ENCODE data around the gene NUDT19.
"Not testable (repeated sequence)": the region's sequence is repeated elsewhere in the genome, so short reads cannot be mapped to it uniquely, and the experiment has no call there.

Gene NUDT19

DNA sequence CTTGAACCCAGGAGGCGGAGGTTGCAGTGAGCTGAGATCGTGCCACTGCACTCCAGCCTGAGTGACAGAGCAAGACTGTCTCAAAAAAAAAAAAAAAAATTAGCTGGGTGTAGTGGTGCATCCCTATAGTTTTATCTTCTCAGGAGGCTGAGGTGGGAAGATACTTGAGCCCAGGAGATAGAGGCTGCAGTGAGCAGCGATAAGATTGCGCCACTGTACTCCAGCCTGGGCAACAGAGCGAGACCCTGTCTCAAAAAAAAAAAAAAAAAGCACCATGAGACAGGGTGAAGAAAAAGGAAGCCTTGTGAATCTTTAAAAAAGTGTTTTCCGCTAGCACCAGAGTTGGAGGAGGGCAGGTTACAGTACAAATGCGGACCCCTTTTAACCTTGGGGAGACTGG is 24.6 kb downstream of the NUDT19 start:
- DNase-seq: not testable (repeated sequence)

DNA sequence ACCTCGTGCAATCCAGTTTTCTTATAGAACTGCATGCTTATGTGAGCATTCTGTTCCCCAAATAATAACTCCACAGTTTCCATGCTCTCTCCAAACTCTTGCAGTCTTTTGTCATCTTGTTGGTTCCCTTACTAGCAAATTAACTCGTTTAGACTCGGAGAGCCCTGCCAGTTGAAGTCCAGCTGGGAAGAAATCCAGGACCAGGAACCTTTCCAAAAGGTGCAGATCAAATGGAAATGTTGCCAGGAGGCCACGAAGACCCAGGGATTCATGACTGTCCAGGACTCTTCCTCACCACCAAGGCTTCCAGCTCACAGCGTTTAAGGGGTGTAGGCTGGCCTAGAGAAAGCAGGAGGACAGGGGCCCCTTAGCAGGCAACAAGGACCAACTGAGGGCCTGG is 25.9 kb downstream of the NUDT19 start:
- no peak for DNase-seq

DNA sequence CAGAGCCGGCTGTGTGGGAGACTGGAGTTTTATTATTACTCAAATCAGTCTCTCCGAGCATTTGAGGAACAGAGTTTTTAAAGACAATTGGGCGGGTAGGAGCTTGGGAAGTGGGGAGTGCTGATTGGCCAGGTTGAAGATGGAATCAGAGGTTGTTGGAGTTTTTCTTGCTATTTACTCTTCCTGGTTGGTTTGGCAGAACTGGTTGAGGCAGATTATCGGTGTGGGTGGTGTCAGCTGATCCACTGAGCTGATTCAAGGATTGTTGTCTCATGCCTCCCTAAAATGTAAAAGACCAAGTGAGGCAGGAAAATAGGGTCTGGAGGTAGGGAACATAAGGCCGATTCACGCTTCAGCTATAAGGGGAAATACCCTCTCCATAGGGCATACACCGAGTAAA is 26.7 kb downstream of the NUDT19 start:
- DNase-seq: no peak

DNA sequence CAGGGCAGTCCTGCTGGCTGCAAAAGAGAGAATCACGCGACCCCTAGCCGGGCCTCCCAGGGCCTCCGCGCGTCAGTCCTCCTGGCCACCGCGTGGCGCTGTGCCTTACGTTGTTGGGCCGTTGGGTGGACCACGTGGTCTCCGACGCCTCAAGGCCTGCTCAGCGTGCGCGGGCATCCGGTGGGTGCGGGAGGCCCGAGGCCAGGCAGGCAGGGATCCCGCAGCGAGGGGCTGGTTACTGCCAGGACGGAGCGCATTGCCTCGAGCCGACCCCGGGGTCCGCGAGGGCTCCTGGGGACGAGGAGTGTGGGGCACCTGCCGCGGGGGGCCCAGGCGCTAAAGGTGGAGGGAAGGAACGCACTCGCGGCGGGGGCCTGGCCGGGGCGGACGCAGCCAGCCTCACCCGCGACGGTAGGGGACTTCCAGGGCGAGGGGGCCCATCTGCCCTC is 28.0 kb downstream of the NUDT19 start, which contains the start of gene TDRD12:
TSS of gene TDRD12 (plus strand) at position 157 of the 449 bp plus-strand sequence. CDS start 306 bp downstream, outside the sequence.
- no peak for DNase-seq

DNA sequence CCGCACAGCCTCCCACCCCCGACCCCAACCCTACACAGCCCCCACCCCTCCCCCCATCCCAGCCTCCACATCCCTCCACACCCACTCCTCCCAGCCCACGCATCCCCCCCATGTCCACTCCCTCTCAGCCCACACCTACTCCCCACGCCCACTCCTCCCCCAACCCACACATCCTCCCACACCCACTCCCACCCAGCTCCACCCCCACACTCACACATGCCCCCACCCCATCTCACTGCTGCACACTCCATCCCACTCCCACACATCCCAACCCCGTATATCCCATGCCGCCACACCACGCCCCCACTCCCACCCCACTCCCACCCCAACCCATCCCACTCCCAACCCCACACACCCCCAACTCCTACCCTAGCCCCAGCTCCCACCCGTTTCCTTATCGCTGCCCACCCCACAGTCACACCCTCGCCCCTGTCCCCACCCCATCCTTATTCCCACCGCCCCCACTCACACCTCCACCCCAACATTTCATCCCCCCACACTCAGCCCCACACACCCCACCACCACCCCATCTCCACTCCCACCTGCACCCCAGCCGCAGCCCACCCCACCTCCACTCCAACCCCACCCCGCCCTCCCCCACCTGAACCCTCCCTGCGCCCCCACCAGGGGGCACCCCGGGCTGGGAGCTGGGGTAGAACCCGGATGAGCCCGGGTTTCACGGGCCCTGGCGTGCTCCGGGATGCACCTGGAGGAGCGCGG is 28.8 kb downstream of the NUDT19 start:
- no peak for DNase-seq

DNA sequence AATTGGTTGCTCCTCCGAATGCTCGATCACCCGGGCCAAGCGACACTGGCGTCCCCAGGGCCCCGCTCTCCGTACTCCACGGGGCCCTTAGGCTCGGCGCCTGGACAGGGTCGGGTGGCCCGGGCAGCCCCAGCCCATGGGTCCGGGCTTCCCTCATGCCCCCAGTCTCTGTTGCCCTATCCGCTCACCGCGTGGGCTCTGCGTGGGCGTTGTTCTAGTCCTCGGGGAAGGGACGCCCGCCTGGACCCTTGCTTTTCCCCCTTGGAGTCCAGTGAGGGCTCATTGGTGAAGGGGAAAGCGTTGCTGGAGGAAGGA is 29.3 kb downstream of the NUDT19 start:
- no peak for DNase-seq

DNA sequence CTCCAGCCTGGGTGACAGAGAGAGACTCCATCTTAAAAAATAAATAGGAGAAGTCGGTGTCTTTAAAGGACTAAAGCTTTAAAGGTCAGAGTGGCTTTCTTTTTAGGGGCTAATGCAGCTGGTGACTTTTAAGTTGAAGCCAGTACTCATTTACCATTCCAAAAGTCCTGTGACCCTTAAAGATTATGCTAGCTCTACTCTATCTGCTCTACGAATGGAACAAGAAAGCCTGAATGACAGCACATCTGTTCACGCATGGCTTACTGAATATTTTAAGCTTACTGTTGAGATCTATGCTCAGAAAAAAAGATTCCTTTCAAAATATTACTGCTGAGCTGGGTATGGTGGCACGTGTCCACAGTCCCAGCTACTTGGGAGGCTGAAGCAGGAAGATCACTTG is 44.3 kb downstream of the NUDT19 start:
- DNase-seq: no peak

DNA sequence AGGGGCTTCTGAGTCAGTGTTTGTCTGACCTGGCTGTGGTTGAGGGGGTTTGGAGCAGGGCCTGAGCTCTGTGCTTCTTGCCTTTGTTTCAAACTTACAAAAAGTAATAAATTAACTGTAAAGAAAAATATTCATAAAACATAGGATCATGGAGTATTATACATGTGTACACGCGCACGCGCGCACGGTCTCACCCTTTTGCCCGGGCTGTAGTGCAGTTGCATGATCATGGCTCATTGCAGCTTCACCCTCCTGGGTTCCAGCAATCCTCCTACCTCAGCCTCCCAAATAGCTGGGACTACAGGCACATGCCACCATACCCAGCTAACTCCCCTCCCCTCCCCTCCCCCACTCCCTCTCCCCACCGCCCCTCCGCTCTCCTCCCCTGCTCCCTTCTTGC is 51.4 kb downstream of the NUDT19 start:
- DNase-seq: no peak

DNA sequence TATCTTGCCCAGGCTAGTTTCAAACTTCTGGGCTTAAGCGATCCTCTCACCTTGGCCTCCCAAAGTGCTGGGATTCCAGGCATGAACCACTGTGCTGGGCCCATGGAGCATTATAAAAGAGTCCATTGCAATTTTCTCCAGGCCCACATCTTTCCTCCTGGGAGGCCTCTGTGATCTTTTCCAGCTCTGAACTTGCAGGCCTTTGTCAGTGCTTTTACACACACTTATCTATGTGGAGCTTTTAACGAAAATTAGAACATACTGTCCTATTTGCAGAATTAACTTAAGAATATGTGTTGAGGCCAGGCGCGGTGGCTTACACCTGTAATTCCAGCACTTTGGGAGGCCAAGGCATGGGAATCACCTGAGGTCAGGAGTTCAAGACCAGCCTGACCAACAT is 51.8 kb downstream of the NUDT19 start:
- DNase-seq: no peak

DNA sequence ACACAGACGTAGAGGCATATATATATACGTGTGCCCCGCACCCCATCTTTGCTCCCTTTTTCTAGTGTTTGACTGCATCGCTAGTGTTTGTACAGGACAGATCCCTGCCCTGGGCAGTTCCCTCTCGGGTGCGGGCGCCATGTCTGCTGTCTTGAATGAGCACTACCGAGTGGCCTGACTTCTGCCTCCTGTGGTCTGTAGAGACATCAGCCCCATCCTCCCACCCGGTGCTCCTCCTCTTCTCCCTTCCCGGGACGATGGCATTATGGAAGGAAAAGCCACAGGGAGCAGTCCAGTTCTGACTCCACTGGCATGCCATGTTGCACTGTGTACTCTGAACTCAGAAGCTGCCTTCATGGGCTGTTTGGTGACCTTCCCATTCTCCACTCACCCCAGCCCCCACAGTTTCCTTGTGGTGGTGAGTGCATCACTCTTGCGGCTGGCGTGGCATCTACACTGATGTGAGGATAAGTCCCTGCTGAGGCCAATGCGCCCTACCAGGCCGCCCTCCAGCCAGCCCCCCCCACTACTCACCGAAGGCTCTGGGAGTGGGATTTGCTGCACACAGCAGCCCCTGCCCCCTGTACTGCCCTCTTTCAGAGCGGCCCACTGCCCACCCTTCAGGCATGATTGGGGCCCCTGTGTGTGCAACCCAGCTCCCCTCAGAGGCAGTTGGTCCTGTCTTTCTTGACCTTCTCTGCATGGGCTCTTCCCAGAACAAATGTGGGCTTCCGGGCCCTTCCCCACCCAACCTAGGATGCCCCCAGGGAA is 53.1 kb downstream of the NUDT19 start:
- DNase-seq: no peak

DNA sequence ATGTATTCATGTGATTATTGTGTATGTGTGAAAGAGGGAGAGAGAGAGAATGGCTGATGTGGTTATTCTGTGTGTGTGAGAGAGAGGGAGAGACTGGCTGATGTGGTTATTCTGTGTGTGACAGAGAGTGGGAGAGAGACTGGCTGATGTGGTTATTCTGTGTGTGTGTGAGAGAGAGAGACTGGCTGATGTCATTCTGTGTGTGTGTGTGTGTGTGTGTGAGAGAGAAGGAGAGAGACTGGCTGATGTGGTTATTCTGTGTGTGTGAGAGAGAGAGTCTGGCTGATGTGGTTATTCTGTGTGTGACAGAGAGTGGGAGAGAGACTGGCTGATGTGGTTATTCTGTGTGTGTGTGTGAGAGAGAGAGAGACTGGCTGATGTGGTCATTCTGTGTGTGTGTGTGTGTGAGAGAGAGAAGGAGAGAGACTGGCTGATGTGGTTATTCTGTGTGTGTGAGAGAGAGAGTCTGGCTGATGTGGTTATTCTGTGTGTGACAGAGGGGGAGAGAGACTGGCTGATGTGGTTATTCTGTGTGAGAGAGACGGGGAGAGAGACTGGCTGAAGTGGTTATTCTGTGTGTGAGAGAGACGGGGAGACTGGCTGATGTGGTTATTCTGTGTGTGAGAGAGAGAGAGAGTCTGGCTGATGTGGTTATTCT is 54.1 kb downstream of the NUDT19 start:
- peak; percentile 18 for DNase-seq

DNA sequence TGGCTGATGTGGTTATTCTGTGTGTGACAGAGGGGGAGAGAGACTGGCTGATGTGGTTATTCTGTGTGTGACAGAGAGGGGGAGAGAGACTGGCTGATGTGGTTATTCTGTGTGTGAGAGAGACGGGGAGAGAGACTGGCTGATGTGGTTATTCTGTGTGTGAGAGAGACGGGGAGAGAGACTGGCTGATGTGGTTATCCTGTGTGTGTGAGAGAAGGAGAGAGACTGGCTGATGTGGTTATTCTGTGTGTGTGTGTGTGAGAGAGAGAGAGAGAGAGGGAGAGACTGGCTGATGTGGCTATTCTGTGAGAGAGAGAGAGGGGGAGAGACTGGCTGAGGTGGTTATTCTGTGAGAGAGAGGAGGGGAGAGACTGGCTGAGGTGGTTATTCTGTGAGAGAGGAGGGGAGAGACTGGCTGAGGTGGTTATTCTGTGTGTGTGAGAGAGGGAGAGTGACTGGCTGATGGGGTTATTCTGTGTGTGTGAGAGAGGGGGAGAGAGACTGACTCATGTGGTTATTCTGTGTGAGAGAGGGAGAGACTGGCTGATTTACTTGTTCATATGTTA is 55.1 kb downstream of the NUDT19 start:
- peak; percentile 30 for DNase-seq

DNA sequence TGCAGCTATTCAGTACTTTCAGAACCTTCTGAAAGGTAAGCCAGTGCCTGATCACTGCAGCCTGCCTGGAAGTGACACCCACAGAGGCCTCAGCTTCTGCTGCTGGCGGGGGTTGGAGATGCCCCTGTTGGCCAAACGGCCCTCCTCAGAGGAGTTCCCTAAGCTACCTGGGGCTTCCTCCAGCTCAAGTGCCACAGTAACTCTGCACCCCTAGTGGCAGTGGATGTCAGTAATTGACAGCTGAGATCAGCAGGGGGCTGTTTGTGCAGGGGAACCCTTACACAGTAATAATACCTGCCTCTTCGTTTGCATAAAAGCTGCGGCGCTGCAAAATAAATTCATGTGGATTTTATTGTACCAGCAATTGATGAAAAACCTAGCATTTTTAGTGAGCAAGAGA is 56.9 kb downstream of the NUDT19 start:
- no peak for DNase-seq

DNA sequence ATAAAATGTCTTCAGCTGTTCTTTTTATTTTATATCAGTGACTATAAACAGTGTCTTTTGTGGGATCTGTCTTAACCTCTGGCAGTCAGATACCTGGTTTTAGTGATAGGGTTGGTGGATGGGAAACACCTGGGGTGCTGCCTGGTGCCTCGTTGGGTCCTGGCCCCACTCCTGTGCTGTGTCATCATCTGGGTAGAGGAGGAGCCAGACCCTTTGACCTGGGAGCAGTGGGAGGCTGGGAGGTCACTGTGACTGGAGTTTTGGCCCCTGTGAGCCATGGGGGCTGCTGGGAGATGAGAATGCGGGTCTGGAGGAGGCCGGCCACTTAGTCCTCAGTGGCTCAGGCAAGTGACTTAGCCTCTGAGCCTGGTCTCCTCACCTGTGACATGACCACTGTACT is 57.3 kb downstream of the NUDT19 start:
- DNase-seq: no peak

DNA sequence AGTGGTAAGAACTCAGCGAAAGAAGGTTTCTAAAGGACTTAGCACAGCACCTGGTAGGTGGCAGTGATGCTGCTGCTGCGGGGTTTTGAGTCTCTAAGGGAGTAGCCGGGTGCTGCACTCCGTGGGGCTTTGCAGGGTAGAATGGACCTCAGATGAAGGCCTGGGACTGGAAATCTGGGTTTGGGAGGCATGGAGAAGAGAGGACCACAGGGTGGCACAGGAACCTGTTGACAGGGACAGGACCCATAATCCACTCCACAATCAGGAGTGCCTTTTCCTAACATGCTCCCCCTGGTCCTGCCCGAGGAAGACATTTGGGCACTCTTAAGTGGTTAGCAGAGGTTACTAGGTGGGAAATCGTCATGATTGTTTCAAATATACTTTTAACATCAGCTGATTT is 57.7 kb downstream of the NUDT19 start:
- DNase-seq: no peak

DNA sequence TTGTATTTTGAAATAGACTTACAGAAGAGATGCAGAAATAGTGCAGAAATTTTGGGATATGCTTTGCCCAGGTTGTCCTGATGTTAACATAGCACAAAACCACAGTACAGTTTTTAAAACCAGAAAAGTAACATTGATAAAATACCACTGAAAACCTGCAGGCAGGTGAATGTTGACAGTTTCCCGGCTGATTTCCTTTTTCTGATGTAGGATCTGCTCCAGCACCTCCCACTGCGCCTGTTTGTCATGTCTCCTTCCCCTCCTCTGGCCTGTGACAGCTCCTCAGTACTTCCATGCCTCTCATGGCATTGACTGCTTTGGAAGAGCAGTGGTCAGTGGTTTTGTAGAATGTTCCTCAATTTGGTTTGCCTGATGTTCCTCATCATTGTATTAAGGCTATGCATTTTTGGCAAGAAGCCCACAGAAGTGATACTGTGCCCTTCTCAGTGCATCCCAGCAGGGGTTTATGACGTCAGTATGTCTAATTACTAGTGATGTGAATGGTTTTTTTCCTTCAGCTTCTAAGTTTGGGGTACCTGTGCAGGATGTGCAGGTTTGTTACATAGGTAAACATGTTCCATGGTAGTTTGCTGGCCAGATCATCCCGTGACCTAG is 58.9 kb downstream of the NUDT19 start:
- no peak for DNase-seq

DNA sequence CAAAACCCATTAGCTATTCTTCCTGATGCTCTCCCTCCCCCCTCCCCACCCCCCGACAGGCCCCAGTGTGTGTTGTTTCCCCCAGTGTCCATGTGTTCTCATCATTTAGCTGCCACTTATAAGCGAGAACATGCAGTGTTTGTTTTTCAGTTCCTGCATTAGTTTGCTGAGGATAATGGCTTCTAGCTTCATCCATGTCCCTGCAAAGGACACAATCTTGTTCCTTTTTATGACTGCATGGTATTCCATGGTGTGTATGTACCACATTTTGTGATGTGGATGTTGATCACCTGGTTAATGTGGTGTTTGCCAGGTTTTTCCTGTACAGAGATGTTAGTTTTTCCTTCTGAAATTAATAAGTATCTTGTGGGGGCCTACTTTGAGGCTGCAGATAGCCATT is 59.4 kb downstream of the NUDT19 start:
- DNase-seq: no peak

DNA sequence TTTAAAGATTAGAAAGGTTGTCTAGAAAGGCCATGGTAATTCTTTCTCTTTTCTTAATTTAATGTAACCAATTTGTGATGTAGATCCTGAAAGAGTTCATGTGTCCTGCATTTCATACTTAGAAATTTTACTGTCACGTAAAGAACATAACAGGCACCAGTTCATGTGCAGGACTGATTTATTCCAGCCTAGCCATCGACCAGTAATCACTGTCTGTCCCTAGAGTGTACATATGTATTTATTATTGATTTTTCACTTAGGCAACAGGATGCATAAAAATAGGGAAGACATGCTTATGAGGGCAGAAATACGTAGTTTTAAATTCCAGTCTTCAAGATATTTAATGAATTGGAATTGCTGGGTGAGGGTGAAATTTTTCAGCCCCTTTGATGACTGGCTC is 65.6 kb downstream of the NUDT19 start:
- no peak for DNase-seq
